ENCODE data around the gene CCDC85B.

The CCDC85B gene

DNA sequence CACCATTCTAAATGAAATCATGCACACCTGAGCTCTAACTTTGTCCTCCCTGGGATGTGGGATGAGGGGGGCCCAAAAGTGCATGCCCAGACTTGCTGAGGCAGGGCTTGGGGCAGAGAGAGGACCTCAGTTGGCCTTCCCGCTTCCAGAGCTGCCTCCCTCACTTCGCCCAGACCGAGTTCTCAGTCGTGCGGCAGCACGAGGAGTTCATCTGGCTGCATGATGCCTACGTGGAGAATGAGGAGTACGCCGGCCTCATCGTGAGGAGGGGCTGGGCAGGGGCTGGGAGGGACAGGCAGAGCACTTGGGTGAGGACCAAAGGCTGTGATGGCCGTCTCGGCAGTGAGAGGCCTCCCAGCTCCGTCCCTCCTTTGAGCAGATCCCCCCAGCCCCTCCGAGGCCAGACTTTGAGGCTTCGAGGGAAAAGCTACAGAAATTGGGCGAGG is 40.7 kb upstream of the CCDC85B start:
- Histone ChIP-seq H3K27ac (ENCODE audit: low read length) (no peak overlapping the region), H2AFZ (ENCODE audit: low read depth, low read length) (no peak overlapping the region), H3K27me3 (ENCODE audit: insufficient read depth, low read length, poor library complexity) (no peaks in the 10 kb centered on the region), H3K9me3 (ENCODE audit: insufficient read depth, low read length, severe bottlenecking) (no peaks in the 10 kb centered on the region), H3K4me2 (ENCODE audit: insufficient read depth, low read length) (no peak overlapping the region), H3K9ac (ENCODE audit: low read depth, low read length) (no peak overlapping the region), H3K79me2 (ENCODE audit: insufficient read depth, low read length) (peaks cover 9% of the 10 kb centered on the region), H3K4me3 (ENCODE audit: low read depth in 1 of 2, low read length in 2 of 2) (no peak overlapping the region), H4K20me1 (ENCODE audit: insufficient read depth, low read length) (peaks cover 41% of the 10 kb centered on the region), H3K4me1 (ENCODE audit: insufficient read depth, low read length) (no peaks in the 10 kb centered on the region), H3K36me3 (ENCODE audit: insufficient read depth, low read length) (peaks cover 36% of the 10 kb centered on the region)
- DNase-seq (no peak), ATAC-seq (ENCODE audit: insufficient read depth, low read depth) (no peak)
- TF ChIP-seq EZH2 (IDR thresholded peaks at IDR 0.05; ENCODE audit: borderline replicate concordance, low read depth, low read length, severe bottlenecking), result no peak
- TF ChIP-seq, protein P1, sequence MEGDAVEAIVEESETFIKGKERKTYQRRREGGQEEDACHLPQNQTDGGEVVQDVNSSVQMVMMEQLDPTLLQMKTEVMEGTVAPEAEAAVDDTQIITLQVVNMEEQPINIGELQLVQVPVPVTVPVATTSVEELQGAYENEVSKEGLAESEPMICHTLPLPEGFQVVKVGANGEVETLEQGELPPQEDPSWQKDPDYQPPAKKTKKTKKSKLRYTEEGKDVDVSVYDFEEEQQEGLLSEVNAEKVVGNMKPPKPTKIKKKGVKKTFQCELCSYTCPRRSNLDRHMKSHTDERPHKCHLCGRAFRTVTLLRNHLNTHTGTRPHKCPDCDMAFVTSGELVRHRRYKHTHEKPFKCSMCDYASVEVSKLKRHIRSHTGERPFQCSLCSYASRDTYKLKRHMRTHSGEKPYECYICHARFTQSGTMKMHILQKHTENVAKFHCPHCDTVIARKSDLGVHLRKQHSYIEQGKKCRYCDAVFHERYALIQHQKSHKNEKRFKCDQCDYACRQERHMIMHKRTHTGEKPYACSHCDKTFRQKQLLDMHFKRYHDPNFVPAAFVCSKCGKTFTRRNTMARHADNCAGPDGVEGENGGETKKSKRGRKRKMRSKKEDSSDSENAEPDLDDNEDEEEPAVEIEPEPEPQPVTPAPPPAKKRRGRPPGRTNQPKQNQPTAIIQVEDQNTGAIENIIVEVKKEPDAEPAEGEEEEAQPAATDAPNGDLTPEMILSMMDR (IDR thresholded peaks at IDR 0.05; ENCODE audit: borderline replicate concordance, extremely low read depth, low read length, poor library complexity, severe bottlenecking), result no peak

DNA sequence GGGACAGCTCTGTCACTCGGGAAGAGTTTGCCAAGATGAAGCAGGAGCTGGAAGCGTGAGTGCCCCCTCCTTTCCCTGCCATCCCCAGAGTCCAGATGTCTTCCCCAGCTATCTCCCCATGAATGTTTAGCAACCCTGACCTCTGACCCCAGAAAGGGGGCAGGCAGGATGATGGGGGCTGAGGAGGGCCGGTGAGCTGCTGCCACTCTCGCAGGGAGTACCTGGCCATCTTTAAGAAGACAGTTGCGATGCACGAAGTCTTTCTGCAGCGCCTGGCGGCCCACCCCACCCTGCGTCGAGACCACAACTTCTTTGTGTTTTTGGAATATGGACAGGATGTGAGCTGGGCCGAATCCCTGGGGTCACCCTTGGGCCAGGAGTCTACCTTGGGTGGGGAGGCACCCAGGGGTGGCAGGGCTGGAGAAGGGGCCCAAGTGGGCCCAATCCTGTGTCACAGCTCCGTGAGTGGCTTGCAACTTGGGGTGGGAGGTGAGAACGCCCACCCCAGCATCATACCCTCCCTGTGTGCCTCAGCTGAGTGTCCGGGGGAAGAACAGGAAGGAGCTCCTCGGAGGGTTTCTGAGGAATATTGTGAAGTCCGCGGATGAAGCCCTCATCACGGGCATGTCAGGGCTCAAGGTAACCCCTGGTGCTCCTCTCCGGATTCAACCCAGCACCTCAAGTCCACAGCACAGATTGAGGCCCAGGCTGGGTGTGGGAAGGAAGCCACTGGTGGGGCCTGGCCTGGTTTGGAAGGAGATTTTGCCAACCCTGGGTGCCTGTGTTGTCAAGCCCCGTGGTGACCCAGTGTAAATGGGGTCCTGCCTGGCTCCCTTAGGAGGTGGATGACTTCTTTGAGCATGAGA is 40.0 kb upstream of the CCDC85B start:
- Histone ChIP-seq H3K36me3 (ENCODE audit: insufficient read depth, low read length) (peaks cover 42% of the 10 kb centered on the region), H3K4me3 (ENCODE audit: low read depth in 1 of 2, low read length in 2 of 2) (no peak overlapping the region), H3K4me1 (ENCODE audit: insufficient read depth, low read length) (peaks cover 4% of the 10 kb centered on the region), H2AFZ (ENCODE audit: low read depth, low read length) (no peak overlapping the region), H3K27ac (ENCODE audit: low read length) (no peak overlapping the region), H3K27me3 (ENCODE audit: insufficient read depth, low read length, poor library complexity) (no peaks in the 10 kb centered on the region), H3K4me2 (ENCODE audit: insufficient read depth, low read length) (no peak overlapping the region), H3K9me3 (ENCODE audit: insufficient read depth, low read length, severe bottlenecking) (no peaks in the 10 kb centered on the region), H3K79me2 (ENCODE audit: insufficient read depth, low read length) (peaks cover 16% of the 10 kb centered on the region), H4K20me1 (ENCODE audit: insufficient read depth, low read length) (peaks cover 47% of the 10 kb centered on the region), H3K9ac (ENCODE audit: low read depth, low read length) (no peak overlapping the region)
- DNase-seq (no peak), ATAC-seq (ENCODE audit: insufficient read depth, low read depth) (peak; percentile 13)
- no peak for TF ChIP-seq EZH2 (IDR thresholded peaks at IDR 0.05; ENCODE audit: borderline replicate concordance, low read depth, low read length, severe bottlenecking)
- TF ChIP-seq, protein P1 (IDR thresholded peaks at IDR 0.05; ENCODE audit: borderline replicate concordance, extremely low read depth, low read length, poor library complexity, severe bottlenecking), result no peak

DNA sequence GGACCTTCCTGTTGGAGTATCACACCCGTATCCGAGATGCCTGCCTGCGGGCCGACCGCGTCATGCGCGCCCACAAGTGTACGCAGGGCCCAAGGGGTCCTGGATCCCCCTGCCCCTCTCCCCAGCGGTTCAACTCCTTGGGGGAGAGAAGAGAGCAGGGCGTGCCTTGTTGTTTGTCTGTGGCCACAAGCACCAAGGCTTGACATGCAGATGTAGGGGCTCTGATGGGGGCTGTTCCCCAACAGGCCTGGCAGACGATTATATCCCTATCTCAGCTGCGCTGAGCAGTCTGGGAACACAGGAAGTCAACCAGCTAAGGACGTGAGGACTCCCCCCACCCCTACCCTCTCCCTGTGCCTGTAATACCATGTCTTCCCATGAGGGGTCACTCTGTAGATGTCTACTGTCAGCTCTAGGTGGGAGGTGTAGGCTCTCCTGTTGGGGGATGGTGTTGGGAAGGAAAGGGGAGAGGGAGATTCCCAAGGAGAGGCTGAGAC is 39.3 kb upstream of the CCDC85B start:
- Histone ChIP-seq H2AFZ (ENCODE audit: low read depth, low read length) (no peak overlapping the region), H3K27me3 (ENCODE audit: insufficient read depth, low read length, poor library complexity) (no peaks in the 10 kb centered on the region), H3K79me2 (ENCODE audit: insufficient read depth, low read length) (peaks cover 23% of the 10 kb centered on the region), H4K20me1 (ENCODE audit: insufficient read depth, low read length) (peaks cover 54% of the 10 kb centered on the region), H3K9ac (ENCODE audit: low read depth, low read length) (no peak overlapping the region), H3K4me2 (ENCODE audit: insufficient read depth, low read length) (no peak overlapping the region), H3K27ac (ENCODE audit: low read length) (no peak overlapping the region), H3K9me3 (ENCODE audit: insufficient read depth, low read length, severe bottlenecking) (no peaks in the 10 kb centered on the region), H3K36me3 (ENCODE audit: insufficient read depth, low read length) (peaks cover 49% of the 10 kb centered on the region), H3K4me3 (ENCODE audit: low read depth in 1 of 2, low read length in 2 of 2) (no peak overlapping the region), H3K4me1 (ENCODE audit: insufficient read depth, low read length) (peaks cover 10% of the 10 kb centered on the region)
- DNase-seq (peak; percentile 61), ATAC-seq (ENCODE audit: insufficient read depth, low read depth) (peak; percentile 55)
- no peak for TF ChIP-seq EZH2 (IDR thresholded peaks at IDR 0.05; ENCODE audit: borderline replicate concordance, low read depth, low read length, severe bottlenecking)
- TF ChIP-seq, protein P1 (IDR thresholded peaks at IDR 0.05; ENCODE audit: borderline replicate concordance, extremely low read depth, low read length, poor library complexity, severe bottlenecking), result peak; percentile 89
